Naive thymus-derived CD8-positive, alpha-beta T cell (primary cell): ENCODE data around the gene SYNC. TPM values are rescaled to one million over a fixed set of nuclear protein-coding genes. Genes with fewer than 3 reads are reported as not detected.

ENCODE experiments used
- ATAC-seq, 2 donors: fragments of 150-1000 bp; cut with Tn5 transposase in 1 of 2; sonication (Bioruptor Pico), chemical (Tn5 transposase) in 1 of 2; 1 replicate in 1 of 2; 2 replicates in 1 of 2; pipeline ENCODE4 v1.10.0; 2021; ENCODE audit warnings: mild to moderate bottlenecking in 2 of 2, moderate library complexity in 2 of 2
- POLR2A ChIA-PET: fragments of 350-600 bp; sonication (Branson Sonifier 250); formaldehyde crosslinking; loops from one replicate; lab custom pipeline; 2021; ENCODE audit warnings: antibody characterized with exemption; lab: Charles Lee
- DNase-seq, 10 donors: peaks; one replicate each; pipeline versions ENCODE4 v3.0.0 to v3.0.0-alpha.2; 2020 to 2022
- H3K27ac Mint-ChIP-seq, 10 donors: one replicate each; pipeline ENCODE4 v1.8.0; 2020 to 2022; ENCODE audit warnings: mild to moderate bottlenecking in 10 of 10, mixed read lengths in 10 of 10, moderate library complexity in 4 of 10, inconsistent platforms in 1 of 10
- H3K27me3 Mint-ChIP-seq, 5 donors: one replicate each; pipeline ENCODE4 v1.8.0; 2021 to 2022; ENCODE audit warnings: mixed read lengths in 5 of 5
- H3K36me3 Mint-ChIP-seq, 3 donors: one replicate each; pipeline ENCODE4 v1.8.0; 2020 to 2022; ENCODE audit warnings: mixed read lengths in 3 of 3, mild to moderate bottlenecking in 2 of 3, inconsistent platforms in 1 of 3
- H3K4me1 Mint-ChIP-seq, 4 donors: one replicate each; pipeline ENCODE4 v1.8.0; 2021 to 2022; ENCODE audit warnings: mixed read lengths in 4 of 4
- H3K4me3 Mint-ChIP-seq, 10 donors: one replicate each; pipeline ENCODE4 v1.8.0; 2020 to 2022; ENCODE audit warnings: mild to moderate bottlenecking in 10 of 10, mixed read lengths in 10 of 10, moderate library complexity in 6 of 10, inconsistent platforms in 1 of 10
- H3K9me3 Mint-ChIP-seq, 9 donors: one replicate each; pipeline ENCODE4 v1.8.0; 2020 to 2022; ENCODE audit warnings: mixed read lengths in 9 of 9, mild to moderate bottlenecking in 3 of 9, inconsistent platforms in 1 of 9, moderate library complexity in 1 of 9
- polyA plus RNA-seq, 3 donors: library from polyadenylated mRNA; unstranded; fragments of 300-500 nt; fragmentation: Illumina TruSeq; gene quantifications; one replicate each; pipeline ENCODE4 v1.2.3, GENCODE V29; 2021
- total RNA-seq, 8 experiments: library from RNA in 2 of 8; stranded (reverse) in 2 of 8; gene quantifications; one replicate each; pipeline ENCODE4 v1.2.3 and lab custom pipeline; 2021 to 2026

SYNC gene
- total and polyA plus RNA-seq, 5 experiments from 2014 or later, result not detected

DNA sequence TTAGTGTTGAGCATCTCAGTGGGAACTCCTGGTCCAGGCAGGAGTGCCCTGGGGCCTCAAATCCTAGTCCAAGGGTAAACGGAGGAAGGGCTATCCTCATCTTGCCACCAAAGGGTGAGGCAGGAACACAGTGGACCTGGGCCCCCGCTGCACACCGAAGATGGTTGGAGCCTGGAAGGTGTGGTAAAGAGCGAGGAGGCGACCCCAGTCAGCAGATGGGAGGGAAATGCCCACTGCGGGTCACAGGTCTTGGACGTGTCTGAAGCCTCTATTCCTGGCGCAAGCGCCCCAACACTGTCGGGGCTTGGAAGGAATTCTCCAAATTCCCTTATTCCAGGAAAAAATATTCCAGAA, 38.5 kb upstream of the SYNC start:
- H3K4me1 Mint-ChIP-seq, result peaks cover 0 to 5% (median under 1%) of the 10 kb centered on the region in 4 donors
- H3K27me3 Mint-ChIP-seq, result peaks cover 2 to 30% (median 17%) of the 10 kb centered on the region in 5 donors
- H3K27ac Mint-ChIP-seq, result peak overlapping the region in 1 of 10 donors; percentile 72
- peak overlapping the region; percentile 65 to 82 (median 74) for H3K4me3 Mint-ChIP-seq
- ATAC-seq (no peak), DNase-seq (no peak)
- H3K9me3 Mint-ChIP-seq, result no peaks in the 10 kb centered on the region
- H3K36me3 Mint-ChIP-seq, result no peaks in the 10 kb centered on the region
- POLR2A ChIA-PET, result no interaction called here

DNA sequence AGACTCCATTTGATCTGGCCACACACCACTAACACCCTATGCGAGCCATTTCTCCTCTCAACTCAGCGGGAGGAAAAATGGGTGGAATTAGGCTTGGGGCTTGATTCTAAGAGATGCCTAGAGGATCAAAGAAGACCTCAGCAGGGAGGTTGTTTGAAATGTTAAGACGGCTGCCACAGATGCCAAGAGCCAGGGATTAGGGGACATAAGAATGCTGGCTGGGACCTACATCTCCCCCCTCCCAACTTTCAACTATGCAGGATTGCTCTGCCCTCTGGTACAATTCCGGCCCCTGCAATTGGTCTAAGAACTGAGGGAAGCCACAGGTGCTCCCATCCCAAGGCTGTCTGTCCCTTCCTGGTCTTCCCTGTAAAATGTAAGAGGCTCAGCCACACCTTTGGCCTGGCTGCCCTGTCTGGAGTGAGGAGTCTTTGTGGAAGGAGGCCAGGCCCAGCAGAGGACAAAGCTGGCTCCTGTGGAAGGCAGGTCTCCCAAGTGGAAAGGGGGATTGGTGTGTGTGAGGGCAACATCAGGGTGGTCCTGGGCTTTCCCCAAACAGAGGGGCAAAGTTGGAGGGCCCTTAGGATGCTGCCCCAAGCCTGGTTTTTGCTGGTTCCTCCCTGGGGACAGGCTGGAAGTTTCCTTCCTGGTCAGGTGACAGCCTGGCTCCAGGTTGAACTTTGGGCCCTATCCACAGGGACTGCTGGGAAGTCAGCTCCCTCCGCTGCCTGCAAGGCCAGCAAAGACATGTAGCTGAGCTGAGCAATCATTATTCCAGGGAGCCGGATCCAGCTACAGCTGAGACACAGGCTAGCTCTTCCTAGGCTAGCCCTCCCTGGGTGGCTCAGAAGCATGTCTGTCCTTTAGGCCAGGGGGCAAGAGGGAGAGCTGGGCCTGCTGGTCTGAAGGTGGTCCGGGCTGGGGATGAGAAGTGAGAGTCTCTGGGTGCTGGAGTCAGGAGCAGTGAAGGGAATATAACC, 34.5 kb upstream of the SYNC start:
- H3K27ac Mint-ChIP-seq, result peak overlapping the region in 1 of 10 donors; percentile 10
- peaks cover 2 to 15% (median 10%) of the 10 kb centered on the region in 5 donors for H3K27me3 Mint-ChIP-seq
- POLR2A ChIA-PET, result no interaction called here
- peak overlapping the region in 1 of 10 donors; percentile 56 for H3K4me3 Mint-ChIP-seq
- H3K9me3 Mint-ChIP-seq, result no peaks in the 10 kb centered on the region
- no peak for ATAC-seq
- no peak for DNase-seq
- H3K4me1 Mint-ChIP-seq, result peaks cover 0 to 2% (median under 1%) of the 10 kb centered on the region in 4 donors
- no peaks in the 10 kb centered on the region for H3K36me3 Mint-ChIP-seq

GRCh38 chr1:32733582-32734321, 31.2 kb upstream of the SYNC start:
- ATAC-seq, result no peak
- Mint-ChIP-seq H3K4me1 (peaks cover 0 to 6% (median 1%) of the 10 kb centered on the region in 4 donors), H3K27me3 (peaks cover 0 to 10% (median 4%) of the 10 kb centered on the region in 5 donors), H3K4me3 (no peak overlapping the region), H3K36me3 (no peaks in the 10 kb centered on the region), H3K27ac (no peak overlapping the region), H3K9me3 (no peaks in the 10 kb centered on the region)
- POLR2A ChIA-PET, result interaction anchor here (0.7 kb wide), 1 partner anchor 17 kb away, joined by 8 read pairs; no protein-coding TSS in a partner anchor
- DNase-seq, result no peak

- POLR2A ChIA-PET, result interaction anchor here (1.1 kb wide), 1 partner anchor 17 kb away, joined by 10 read pairs; no protein-coding TSS in a partner anchor
- no peak overlapping the region for H3K4me3 Mint-ChIP-seq
- no peak for ATAC-seq
- no peak for DNase-seq
- H3K9me3 Mint-ChIP-seq, result no peaks in the 10 kb centered on the region
- no peak overlapping the region for H3K27ac Mint-ChIP-seq
- H3K27me3 Mint-ChIP-seq, result peaks cover 3 to 12% (median 9%) of the 10 kb centered on the region in 5 donors
- H3K4me1 Mint-ChIP-seq, result peaks cover 5 to 15% (median 12%) of the 10 kb centered on the region in 4 donors
- H3K36me3 Mint-ChIP-seq, result no peaks in the 10 kb centered on the region
Observed at GRCh38 chr1:32729254-32730046, 26.9 kb upstream of the SYNC start.

DNA sequence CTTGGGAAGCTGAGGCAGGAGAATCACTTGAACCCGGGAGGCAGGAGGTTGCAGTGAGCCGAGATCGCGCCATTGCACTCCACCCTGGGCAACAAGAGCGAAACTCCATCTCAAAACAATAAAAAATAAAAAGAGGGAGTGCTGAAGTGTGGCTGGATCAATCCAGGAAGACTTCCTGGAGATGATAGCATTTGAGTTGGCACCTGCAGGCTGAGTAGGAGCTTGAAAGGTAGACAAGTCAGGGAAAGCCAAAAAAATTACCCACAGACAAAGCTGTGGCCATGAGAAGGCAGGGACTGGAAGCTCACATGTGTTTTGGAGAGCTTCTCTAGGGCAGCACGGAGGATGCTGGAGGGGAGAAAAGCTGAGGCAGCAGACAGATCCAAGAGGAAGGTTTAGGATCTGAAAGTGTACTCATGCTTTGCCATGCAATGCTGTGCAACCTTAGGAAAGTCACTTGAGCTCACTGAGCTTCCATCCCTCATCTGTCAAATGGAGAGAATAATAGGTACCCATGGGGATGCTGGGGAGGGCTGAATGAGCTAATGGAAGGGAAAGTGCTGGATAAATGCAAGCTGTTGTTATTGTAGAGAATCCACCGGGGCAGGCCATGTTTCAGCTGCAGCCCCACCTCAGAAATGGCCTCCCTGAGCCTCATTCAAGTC, 26.0 kb upstream of the SYNC start:
- ATAC-seq, result no peak
- POLR2A ChIA-PET, result interaction anchor here (1.1 kb wide), 1 partner anchor 16 kb away, joined by 10 read pairs; no protein-coding TSS in a partner anchor
- peaks cover 5 to 16% (median 12%) of the 10 kb centered on the region in 4 donors for H3K4me1 Mint-ChIP-seq
- H3K36me3 Mint-ChIP-seq, result no peaks in the 10 kb centered on the region
- DNase-seq, result no peak
- peaks cover 3 to 13% (median 10%) of the 10 kb centered on the region in 5 donors for H3K27me3 Mint-ChIP-seq
- H3K4me3 Mint-ChIP-seq, result no peak overlapping the region
- no peak overlapping the region for H3K27ac Mint-ChIP-seq
- no peaks in the 10 kb centered on the region for H3K9me3 Mint-ChIP-seq

DNA sequence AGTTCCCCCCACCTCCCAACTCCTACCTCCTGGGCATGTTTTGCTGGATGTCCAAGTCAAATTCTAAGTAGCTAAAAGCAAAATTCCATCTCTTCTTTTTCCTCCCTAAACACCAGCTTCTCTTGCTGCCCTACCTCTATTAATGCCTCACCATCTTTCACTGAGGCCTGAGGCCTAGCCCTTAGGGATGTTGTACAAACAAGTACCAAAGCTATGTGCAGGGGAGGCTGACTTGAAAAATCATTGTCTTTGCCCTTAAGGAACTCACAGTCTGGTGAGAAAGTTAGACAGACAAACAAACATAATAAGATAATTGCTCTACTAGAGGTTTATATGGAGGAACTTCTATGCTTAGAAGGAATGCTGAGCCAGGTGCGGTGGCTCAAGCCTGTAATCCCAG, 25.3 kb upstream of the SYNC start:
- no peaks in the 10 kb centered on the region for H3K36me3 Mint-ChIP-seq
- H3K27ac Mint-ChIP-seq, result no peak overlapping the region
- DNase-seq, result no peak
- no peaks in the 10 kb centered on the region for H3K9me3 Mint-ChIP-seq
- H3K4me3 Mint-ChIP-seq, result no peak overlapping the region
- POLR2A ChIA-PET, result no interaction called here
- no peak for ATAC-seq
- peaks cover 5 to 16% (median 12%) of the 10 kb centered on the region in 4 donors for H3K4me1 Mint-ChIP-seq
- peaks cover 3 to 15% (median 10%) of the 10 kb centered on the region in 5 donors for H3K27me3 Mint-ChIP-seq

- Mint-ChIP-seq H3K27me3 (peaks cover 7 to 31% (median 21%) of the 10 kb centered on the region in 5 donors), H3K4me3 (no peak overlapping the region), H3K9me3 (no peaks in the 10 kb centered on the region), H3K36me3 (no peaks in the 10 kb centered on the region), H3K4me1 (peaks cover 4 to 16% (median 8%) of the 10 kb centered on the region in 4 donors), H3K27ac (no peak overlapping the region)
- no peak for ATAC-seq
- POLR2A ChIA-PET, result no interaction called here
- no peak for DNase-seq
Observed at GRCh38 chr1:32725615-32725982, 23.0 kb upstream of the SYNC start.

DNA sequence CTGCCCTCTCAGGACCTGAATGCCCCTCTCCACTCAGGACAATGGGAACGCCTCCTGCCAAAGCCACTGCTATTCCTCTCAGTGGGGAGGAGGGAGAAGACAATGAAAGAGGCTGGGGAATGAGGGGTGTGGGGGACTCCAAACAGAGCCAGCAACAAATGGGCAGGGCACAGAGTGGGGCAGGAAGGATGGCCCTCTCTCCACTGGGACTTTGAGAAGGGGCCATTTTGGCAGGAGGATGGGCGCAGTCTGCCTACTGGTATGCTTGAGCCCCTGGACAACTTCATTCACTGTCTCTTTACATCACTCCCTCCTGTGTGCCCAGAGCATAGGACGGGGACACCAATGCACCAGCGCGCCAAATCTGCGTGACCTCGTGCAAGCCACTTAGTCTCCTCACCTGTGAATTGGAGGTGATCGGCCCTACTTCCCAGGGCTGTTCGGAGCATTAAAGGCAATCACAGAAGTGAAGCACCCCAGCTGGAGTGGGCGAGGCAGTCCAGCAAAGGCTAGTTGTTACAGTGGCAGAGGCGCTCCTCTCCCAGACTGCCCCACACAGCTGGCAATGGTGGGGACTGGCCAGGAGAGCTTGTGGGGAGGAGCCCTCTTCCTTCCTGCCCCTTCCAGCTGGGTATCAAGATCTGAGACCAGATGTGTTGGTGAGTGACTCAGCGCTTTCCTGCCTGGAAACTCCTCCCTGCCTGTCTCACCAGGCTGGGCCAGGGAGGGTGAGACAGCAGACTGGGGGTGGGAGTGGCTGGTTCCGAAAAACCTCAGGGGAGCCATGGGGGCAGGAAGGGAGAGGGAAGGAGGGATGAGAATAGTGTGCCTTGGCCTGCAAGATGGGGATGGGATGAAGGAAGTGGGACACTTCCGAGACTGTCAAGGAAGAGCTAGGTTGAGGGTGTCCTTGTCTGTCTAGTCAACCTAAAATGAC, 22.4 kb upstream of the SYNC start:
- H3K9me3 Mint-ChIP-seq, result no peaks in the 10 kb centered on the region
- H3K4me3 Mint-ChIP-seq, result no peak overlapping the region
- peaks cover 4 to 16% (median 8%) of the 10 kb centered on the region in 4 donors for H3K4me1 Mint-ChIP-seq
- H3K27me3 Mint-ChIP-seq, result peaks cover 7 to 31% (median 22%) of the 10 kb centered on the region in 5 donors
- H3K27ac Mint-ChIP-seq, result peak overlapping the region in 1 of 10 donors; percentile 54
- no peaks in the 10 kb centered on the region for H3K36me3 Mint-ChIP-seq
- DNase-seq, result no peak
- no peak for ATAC-seq
- POLR2A ChIA-PET, result no interaction called here

GRCh38 chr1:32719681-32720275, 17.2 kb upstream of the SYNC start:
- Mint-ChIP-seq H3K9me3 (no peaks in the 10 kb centered on the region), H3K36me3 (no peaks in the 10 kb centered on the region), H3K27me3 (peaks cover 3 to 25% (median 13%) of the 10 kb centered on the region in 5 donors), H3K4me3 (no peak overlapping the region), H3K4me1 (peaks cover 9 to 19% (median 10%) of the 10 kb centered on the region in 4 donors), H3K27ac (no peak overlapping the region)
- no peak for ATAC-seq
- DNase-seq, result no peak
- POLR2A ChIA-PET, result no interaction called here

DNA sequence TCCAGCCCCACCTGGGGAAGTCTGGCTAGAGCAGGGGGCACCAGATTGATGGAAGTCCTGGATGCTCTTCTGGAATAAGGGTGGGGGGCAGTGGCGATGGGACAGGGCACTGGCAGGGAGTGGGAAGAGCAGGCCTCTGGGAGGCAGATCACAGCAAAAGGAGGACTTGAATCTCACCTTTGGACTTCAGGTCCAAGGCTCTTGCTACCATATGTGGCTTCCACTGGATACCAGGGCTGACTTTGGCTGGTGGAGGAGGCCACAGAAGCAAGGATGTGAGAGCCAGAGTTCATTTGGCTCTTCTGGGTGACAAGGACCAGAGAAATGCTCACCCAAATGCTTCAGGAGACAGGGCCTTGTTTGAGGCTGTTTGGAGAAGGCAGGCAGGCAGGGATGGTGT, 16.0 kb upstream of the SYNC start:
- POLR2A ChIA-PET, result no interaction called here
- no peaks in the 10 kb centered on the region for H3K9me3 Mint-ChIP-seq
- no peak overlapping the region for H3K4me3 Mint-ChIP-seq
- H3K4me1 Mint-ChIP-seq, result peaks cover 7 to 15% (median 10%) of the 10 kb centered on the region in 4 donors
- no peaks in the 10 kb centered on the region for H3K36me3 Mint-ChIP-seq
- H3K27me3 Mint-ChIP-seq, result peaks cover 3 to 18% (median 13%) of the 10 kb centered on the region in 5 donors
- DNase-seq, result no peak
- no peak overlapping the region for H3K27ac Mint-ChIP-seq
- ATAC-seq, result no peak

GRCh38 chr1:32718036-32718435, 15.5 kb upstream of the SYNC start:
- Mint-ChIP-seq H3K4me1 (peaks cover 9 to 15% (median 10%) of the 10 kb centered on the region in 4 donors), H3K27me3 (peaks cover 3 to 18% (median 13%) of the 10 kb centered on the region in 5 donors), H3K27ac (no peak overlapping the region), H3K36me3 (no peaks in the 10 kb centered on the region), H3K4me3 (no peak overlapping the region), H3K9me3 (no peaks in the 10 kb centered on the region)
- POLR2A ChIA-PET, result no interaction called here
- ATAC-seq, result no peak
- DNase-seq, result no peak
